Smooth muscle cell (in vitro differentiated cells): ENCODE results near the gene OR56A3. TPM values are rescaled to one million over a fixed set of nuclear protein-coding genes. Genes with fewer than 3 reads are reported as not detected.

Experiments
- DNase-seq: peaks from one replicate; lab custom pipeline; 2025; ENCODE audit not compliant: unreplicated experiment; lab: John Stamatoyannopoulos, UW
- H2AFZ ChIP-seq: fragments of 200-600 bp; sonication (generic); 2 replicates; pipeline ENCODE4 v1.6.0; 2016; ENCODE audit warnings: antibody characterized with exemption, low read depth, mild to moderate bottlenecking
- H3F3A ChIP-seq: fragments of 200-600 bp; sonication (generic); 2 replicates; pipeline ENCODE4 v1.6.0; 2017; ENCODE audit warnings: antibody characterized with exemption, low read depth
- H3K27ac ChIP-seq: fragments of 200-600 bp; sonication (generic); 2 replicates; pipeline ENCODE4 v1.5.1; 2016; ENCODE audit warnings: low read depth, mild to moderate bottlenecking
- H3K27me3 ChIP-seq: fragments of 200-600 bp; sonication (generic); 2 replicates; pipeline ENCODE4 v1.6.1; 2016; ENCODE audit warnings: low read depth, mild to moderate bottlenecking
- H3K36me3 ChIP-seq: fragments of 200-600 bp; sonication (generic); 2 replicates; pipeline ENCODE4 v1.5.1; 2016; ENCODE audit warnings: low read depth
- H3K4me1 ChIP-seq: fragments of 200-600 bp; sonication (generic); 2 replicates; pipeline ENCODE4 v1.5.1; 2016; ENCODE audit warnings: low read depth
- H3K4me2 ChIP-seq: fragments of 200-600 bp; sonication (generic); 2 replicates; pipeline ENCODE4 v1.6.0; 2016; ENCODE audit warnings: mild to moderate bottlenecking
- H3K4me3 ChIP-seq: fragments of 200-600 bp; sonication (generic); 2 replicates; pipeline ENCODE4 v1.5.1; 2016; ENCODE audit warnings: mild to moderate bottlenecking
- H3K79me2 ChIP-seq: fragments of 200-600 bp; sonication (generic); 2 replicates; pipeline ENCODE4 v1.6.0; 2016; ENCODE audit warnings: low read depth, mild to moderate bottlenecking
- H3K9ac ChIP-seq: fragments of 200-600 bp; sonication (generic); 2 replicates; pipeline ENCODE4 v1.6.0; 2016; ENCODE audit warnings: low read depth
- H3K9me3 ChIP-seq: fragments of 200-600 bp; sonication (generic); replicated peaks from 2 replicates; pipeline ENCODE4 v1.5.1; 2016; ENCODE audit warnings: low read depth
- H4K20me1 ChIP-seq: fragments of 200-600 bp; sonication (generic); 2 replicates; pipeline ENCODE4 v1.6.0; 2016; ENCODE audit warnings: low read depth
- CTCF ChIP-seq: fragments of 200-600 bp; sonication (generic); IDR thresholded peaks from 2 replicates; pipeline ENCODE4 v1.5.1; 2017; ENCODE audit warnings: borderline replicate concordance, mild to moderate bottlenecking, antibody characterized with exemption; ENCODE audit not compliant: insufficient read depth, poor library complexity, severe bottlenecking
- WGBS: methylation state at CpG from one replicate; pipeline ENCODE4 v1.1.7; 2016; ENCODE audit warnings: low lambda C conversion rate; 5-methylcytosine and 5-hydroxymethylcytosine counted together
- polyA plus RNA-seq: library from polyadenylated mRNA; unstranded; fragments of >200 nt; fragmentation: Nextera tagmentation; extraction: Ambion mirVana; gene quantifications from 2 replicates; pipeline ENCODE4 v1.2.1, GENCODE V29; 2016
- total RNA-seq: library from RNA; depleted of rRNA; stranded (reverse); fragments of >200 nt; gene quantifications from 2 replicates; pipeline ENCODE4 v1.2.3, GENCODE V29; 2014

Gene OR56A3
- total and polyA plus RNA-seq, 2 experiments from 2014 or later, result not detected

GRCh38 chr11:5986885-5987284 lies 44.8 kb downstream of the OR56A3 start, which contains the start of gene OR52L1:
Gene OR52L1, minus strand, starts transcription at chr11:5986985. Its CDS starts 55 bp downstream, at chr11:5986930.
- Histone ChIP-seq H3K4me2 (no peak within 1 kb of the TSS), H3F3A (no peaks in the 10 kb centered on the region), H3K27me3 (no peaks in the 10 kb centered on the region), H3K9me3 (no peaks in the 10 kb centered on the region), H3K4me1 (no peaks in the 10 kb centered on the region), H2AFZ (no peak within 1 kb of the TSS), H3K27ac (no peak within 1 kb of the TSS), H3K36me3 (no peaks in the 10 kb centered on the region), H3K9ac (no peak within 1 kb of the TSS), H3K79me2 (no peaks in the 10 kb centered on the region), H3K4me3 (no peak within 1 kb of the TSS), H4K20me1 (no peaks in the 10 kb centered on the region)
- no peak for TF ChIP-seq CTCF
- no peak for DNase-seq
- 54% methylated on average over 1 of the region's 1 CpG for WGBS

GRCh38 chr11:5989203-5989602 lies 47.2 kb downstream of the OR56A3 start:
- H2AFZ ChIP-seq, result no peak overlapping the region
- H3K9ac ChIP-seq, result no peak overlapping the region
- H3K9me3 ChIP-seq, result no peaks in the 10 kb centered on the region
- H3K4me2 ChIP-seq, result no peak overlapping the region
- H3K4me1 ChIP-seq, result no peaks in the 10 kb centered on the region
- 92% methylated on average over 4 of the region's 4 CpGs for WGBS
- no peaks in the 10 kb centered on the region for H3K27me3 ChIP-seq
- H3K79me2 ChIP-seq, result no peaks in the 10 kb centered on the region
- no peak overlapping the region for H3K4me3 ChIP-seq
- no peak for TF ChIP-seq CTCF
- no peak for DNase-seq
- H3F3A ChIP-seq, result no peaks in the 10 kb centered on the region
- H3K27ac ChIP-seq, result no peak overlapping the region
- H3K36me3 ChIP-seq, result no peaks in the 10 kb centered on the region
- no peaks in the 10 kb centered on the region for H4K20me1 ChIP-seq

GRCh38 chr11:5992150-5992549 lies 50.1 kb downstream of the OR56A3 start:
- Histone ChIP-seq H3K9ac (no peak overlapping the region), H4K20me1 (no peaks in the 10 kb centered on the region), H3K9me3 (no peaks in the 10 kb centered on the region), H3K27ac (no peak overlapping the region), H3F3A (no peaks in the 10 kb centered on the region), H3K36me3 (no peaks in the 10 kb centered on the region), H2AFZ (no peak overlapping the region), H3K27me3 (peaks cover under 1% of the 10 kb centered on the region), H3K79me2 (no peaks in the 10 kb centered on the region), H3K4me1 (no peaks in the 10 kb centered on the region), H3K4me3 (no peak overlapping the region), H3K4me2 (no peak overlapping the region)
- WGBS, result 80% methylated on average over 3 of the region's 3 CpGs
- TF ChIP-seq CTCF, result no peak
- no peak for DNase-seq

- Histone ChIP-seq H3K36me3 (no peaks in the 10 kb centered on the region), H3K4me3 (no peak overlapping the region), H3K27me3 (peaks cover 6% of the 10 kb centered on the region), H3K9me3 (no peaks in the 10 kb centered on the region), H3K4me2 (no peak overlapping the region), H4K20me1 (no peaks in the 10 kb centered on the region), H3K79me2 (no peaks in the 10 kb centered on the region), H3K27ac (no peak overlapping the region), H3K4me1 (no peaks in the 10 kb centered on the region), H3F3A (no peaks in the 10 kb centered on the region), H2AFZ (no peak overlapping the region), H3K9ac (no peak overlapping the region)
- peak; percentile 58 for TF ChIP-seq CTCF
- WGBS, result 62% methylated on average over 3 of the region's 3 CpGs
- DNase-seq, result no peak
Observed at GRCh38 chr11:5992604-5993251, 50.7 kb downstream of the OR56A3 start.
